Measurements from ENCODE around the gene INSYN2B. TPM values are rescaled to one million over a fixed set of nuclear protein-coding genes. Genes with fewer than 3 reads are reported as not detected.

INSYN2B gene
- total and polyA plus RNA-seq, 3 donors from 2014 or later, result 0.37 to 2.3 (median 1.0) TPM

DNA sequence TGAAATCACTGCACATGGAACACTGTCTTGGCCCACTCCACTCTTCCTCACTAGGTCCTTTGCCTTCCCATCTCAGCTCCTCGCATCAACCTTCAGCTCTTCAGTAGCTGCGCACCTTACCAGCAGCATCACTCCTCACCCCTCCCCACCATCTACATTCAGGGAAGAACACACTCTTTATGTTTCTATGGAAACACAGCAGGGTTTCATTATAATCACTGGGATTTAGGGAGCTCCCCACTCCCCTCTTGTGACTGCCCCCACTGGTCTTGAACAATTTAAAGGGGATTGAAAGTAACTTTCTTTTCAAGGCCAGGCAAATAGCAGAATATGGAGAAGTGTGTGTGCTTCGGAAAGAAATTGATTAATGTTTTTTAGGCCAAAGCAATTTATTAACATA is 111.2 kb downstream of the INSYN2B start:
- intact Hi-C loops (cut with DNase I; ENCODE audit: low total_unique reads), result no loop called here
- Histone ChIP-seq H3K4me1 (no peaks in the 10 kb centered on the region), H3K27me3 (no peaks in the 10 kb centered on the region), H3K9me3 (no peaks in the 10 kb centered on the region), H3K4me3 (no peak overlapping the region), H3K27ac (no peak overlapping the region), H3K36me3 (ENCODE audit: low read depth, missing control alignments) (no peaks in the 10 kb centered on the region)
- 84 to 90% methylated on average over 3 of the region's 3 CpGs for WGBS, 2 donors
- TF ChIP-seq POLR2A (IDR thresholded peaks at IDR 0.05), result no peak
- TF ChIP-seq, protein P1, sequence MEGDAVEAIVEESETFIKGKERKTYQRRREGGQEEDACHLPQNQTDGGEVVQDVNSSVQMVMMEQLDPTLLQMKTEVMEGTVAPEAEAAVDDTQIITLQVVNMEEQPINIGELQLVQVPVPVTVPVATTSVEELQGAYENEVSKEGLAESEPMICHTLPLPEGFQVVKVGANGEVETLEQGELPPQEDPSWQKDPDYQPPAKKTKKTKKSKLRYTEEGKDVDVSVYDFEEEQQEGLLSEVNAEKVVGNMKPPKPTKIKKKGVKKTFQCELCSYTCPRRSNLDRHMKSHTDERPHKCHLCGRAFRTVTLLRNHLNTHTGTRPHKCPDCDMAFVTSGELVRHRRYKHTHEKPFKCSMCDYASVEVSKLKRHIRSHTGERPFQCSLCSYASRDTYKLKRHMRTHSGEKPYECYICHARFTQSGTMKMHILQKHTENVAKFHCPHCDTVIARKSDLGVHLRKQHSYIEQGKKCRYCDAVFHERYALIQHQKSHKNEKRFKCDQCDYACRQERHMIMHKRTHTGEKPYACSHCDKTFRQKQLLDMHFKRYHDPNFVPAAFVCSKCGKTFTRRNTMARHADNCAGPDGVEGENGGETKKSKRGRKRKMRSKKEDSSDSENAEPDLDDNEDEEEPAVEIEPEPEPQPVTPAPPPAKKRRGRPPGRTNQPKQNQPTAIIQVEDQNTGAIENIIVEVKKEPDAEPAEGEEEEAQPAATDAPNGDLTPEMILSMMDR (IDR thresholded peaks at IDR 0.05), result no peak
- DNase-seq, result no peak

DNA sequence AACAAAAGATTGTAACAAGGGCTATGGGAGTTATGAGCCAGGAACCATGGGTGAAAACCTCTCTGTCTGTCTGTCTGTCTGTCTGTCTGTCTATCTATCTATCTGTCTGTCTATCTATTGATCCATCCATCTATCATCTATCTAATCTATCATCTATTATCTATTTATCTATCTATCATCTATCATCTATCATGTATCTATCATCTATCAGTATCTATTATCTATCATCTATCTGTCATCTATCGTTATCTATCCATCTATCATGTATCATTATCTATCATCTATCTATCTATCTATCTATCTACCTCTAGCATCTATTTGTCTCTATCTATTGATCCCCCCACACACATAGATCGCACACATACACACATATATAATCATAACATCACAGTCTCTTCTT is 112.9 kb downstream of the INSYN2B start:
- Histone ChIP-seq H3K4me1 (no peaks in the 10 kb centered on the region), H3K27ac (no peak overlapping the region), H3K4me3 (no peak overlapping the region), H3K27me3 (no peaks in the 10 kb centered on the region), H3K9me3 (no peaks in the 10 kb centered on the region), H3K36me3 (ENCODE audit: low read depth, missing control alignments) (no peaks in the 10 kb centered on the region)
- no peak for DNase-seq
- whole genome bisulfite sequencing, 2 donors, result 94 to 97% methylated on average over 2 of the region's 2 CpGs
- TF ChIP-seq, protein P1 (IDR thresholded peaks at IDR 0.05), result no peak
- intact Hi-C loops (cut with DNase I; ENCODE audit: low total_unique reads), result no loop called here

DNA sequence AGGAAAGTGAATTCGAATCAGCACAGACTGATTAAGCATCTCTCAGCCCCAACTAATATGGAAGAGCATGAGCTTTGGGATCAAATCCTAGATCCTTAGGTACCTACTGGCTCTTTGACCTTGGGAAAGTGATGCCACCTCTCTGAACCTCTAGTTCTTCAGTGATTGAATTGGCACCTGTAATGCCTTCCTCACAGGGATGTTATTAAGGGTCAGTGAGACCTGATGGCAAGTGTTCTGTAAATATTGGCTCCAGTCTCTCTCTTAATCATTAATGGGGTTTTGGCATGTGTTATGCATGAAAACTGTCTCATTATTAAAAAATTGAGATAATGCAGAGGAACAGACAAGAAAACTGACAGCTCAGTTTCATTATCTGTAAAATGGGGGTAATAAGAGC is 115.8 kb downstream of the INSYN2B start:
- H3K4me3 ChIP-seq, result no peak overlapping the region
- H3K27me3 ChIP-seq, result no peaks in the 10 kb centered on the region
- intact Hi-C loops (cut with DNase I; ENCODE audit: low total_unique reads), result no loop called here
- no peaks in the 10 kb centered on the region for H3K4me1 ChIP-seq
- H3K27ac ChIP-seq, result no peak overlapping the region
- DNase-seq, result no peak
- TF ChIP-seq POLR2A (IDR thresholded peaks at IDR 0.05), result no peak
- TF ChIP-seq, protein P1 (IDR thresholded peaks at IDR 0.05), result no peak
- H3K9me3 ChIP-seq, result no peaks in the 10 kb centered on the region
- no peaks in the 10 kb centered on the region for H3K36me3 ChIP-seq (ENCODE audit: low read depth, missing control alignments)
- 93 to 94% methylated on average over 1 of the region's 1 CpG for WGBS, 2 donors

DNA sequence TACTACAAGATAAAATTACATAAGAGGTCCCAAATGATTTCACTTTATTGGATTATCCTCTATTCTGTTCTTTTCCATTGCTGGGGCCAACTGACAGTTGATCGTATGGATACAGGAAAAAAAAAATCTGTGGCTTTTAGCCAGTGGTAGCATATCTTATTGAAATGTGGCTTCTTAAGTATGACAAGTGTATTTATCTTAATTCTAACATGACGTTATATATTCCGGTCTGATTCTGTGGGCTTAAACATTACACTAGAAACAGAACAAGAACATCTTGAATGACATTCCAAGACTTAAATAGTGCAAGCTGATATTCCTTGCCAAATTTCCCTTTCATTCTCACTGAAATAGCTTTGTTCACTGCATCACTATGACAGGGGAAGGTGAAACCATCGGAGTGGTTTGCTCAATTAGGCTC is 117.9 kb downstream of the INSYN2B start:
- no peaks in the 10 kb centered on the region for H3K36me3 ChIP-seq (ENCODE audit: low read depth, missing control alignments)
- no peak overlapping the region for H3K4me3 ChIP-seq
- no peak overlapping the region for H3K27ac ChIP-seq
- H3K27me3 ChIP-seq, result no peaks in the 10 kb centered on the region
- TF ChIP-seq, protein P1 (IDR thresholded peaks at IDR 0.05), result no peak
- no peak for TF ChIP-seq POLR2A (IDR thresholded peaks at IDR 0.05)
- no peaks in the 10 kb centered on the region for H3K9me3 ChIP-seq
- no peaks in the 10 kb centered on the region for H3K4me1 ChIP-seq
- intact Hi-C loops (cut with DNase I; ENCODE audit: low total_unique reads), result no loop called here
- DNase-seq, result no peak
- 89 to 93% methylated on average over 4 of the region's 4 CpGs for WGBS, 2 donors

DNA sequence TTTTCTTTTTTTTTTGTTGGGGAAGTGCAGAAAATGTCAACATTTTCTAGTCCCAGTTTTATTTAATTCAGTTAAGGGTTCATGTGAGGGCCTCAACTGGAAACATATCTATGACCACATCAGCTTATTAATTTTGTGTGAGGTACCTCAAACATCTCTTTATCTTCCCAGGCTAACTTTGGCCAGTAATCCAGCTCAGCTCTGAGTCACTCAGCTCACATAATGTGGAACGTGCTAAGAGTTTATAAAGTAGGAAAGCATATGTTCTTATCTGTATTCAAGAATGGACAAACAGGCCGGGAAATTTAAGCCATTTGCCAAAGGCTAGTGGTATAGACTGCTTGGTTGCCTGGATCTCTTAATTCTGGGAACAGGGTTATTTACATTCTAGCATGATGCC is 118.4 kb downstream of the INSYN2B start:
- no peaks in the 10 kb centered on the region for H3K27me3 ChIP-seq
- no peak overlapping the region for H3K27ac ChIP-seq
- H3K4me3 ChIP-seq, result no peak overlapping the region
- TF ChIP-seq, protein P1 (IDR thresholded peaks at IDR 0.05), result no peak
- TF ChIP-seq POLR2A (IDR thresholded peaks at IDR 0.05), result no peak
- no peak for DNase-seq
- H3K9me3 ChIP-seq, result no peaks in the 10 kb centered on the region
- intact Hi-C loops (cut with DNase I; ENCODE audit: low total_unique reads), result no loop called here
- H3K36me3 ChIP-seq (ENCODE audit: low read depth, missing control alignments), result no peaks in the 10 kb centered on the region
- 89 to 97% methylated on average over 2 of the region's 2 CpGs for WGBS, 2 donors
- H3K4me1 ChIP-seq, result no peaks in the 10 kb centered on the region
